Stimulated activated CD8-positive, alpha-beta memory T cell treated with anti-CD3 and anti-CD28 coated beads, Interleukin-12 subunit alpha, Interleukin-12 subunit beta, amount 100 ng/mL, for 4 hours (primary cell): ENCODE results near the gene STUB1.

ENCODE experiments used
- DNase-seq: peaks from one replicate; pipeline ENCODE4 v3.0.0-alpha.2; 2020; ENCODE audit warnings: low read depth

STUB1 gene

DNA sequence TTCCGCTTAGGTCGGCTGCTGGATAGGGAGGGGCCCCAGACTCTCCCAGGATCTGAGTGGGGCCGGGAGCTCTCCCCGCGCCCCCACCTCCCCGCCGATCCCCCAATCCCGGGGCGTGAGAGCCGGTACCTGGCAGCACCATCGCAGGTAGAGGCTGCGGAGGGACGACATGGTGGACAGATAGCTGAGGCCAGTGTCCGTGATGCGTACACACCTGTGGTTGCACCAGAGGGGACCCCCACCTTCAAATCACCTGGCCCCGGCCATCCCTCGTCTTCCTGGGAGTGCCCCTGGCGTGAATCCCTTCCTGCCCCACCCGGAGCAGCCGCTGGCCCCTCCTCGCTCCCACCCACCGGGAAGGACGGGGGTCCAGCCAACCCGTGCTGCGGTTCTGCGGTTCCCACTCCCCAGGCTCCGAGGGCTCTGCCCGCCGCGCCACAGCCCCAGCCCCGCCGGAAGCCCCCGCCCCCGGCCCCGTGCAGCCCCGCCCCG lies 14.7 kb downstream of the STUB1 start:
- no peak for DNase-seq

DNA sequence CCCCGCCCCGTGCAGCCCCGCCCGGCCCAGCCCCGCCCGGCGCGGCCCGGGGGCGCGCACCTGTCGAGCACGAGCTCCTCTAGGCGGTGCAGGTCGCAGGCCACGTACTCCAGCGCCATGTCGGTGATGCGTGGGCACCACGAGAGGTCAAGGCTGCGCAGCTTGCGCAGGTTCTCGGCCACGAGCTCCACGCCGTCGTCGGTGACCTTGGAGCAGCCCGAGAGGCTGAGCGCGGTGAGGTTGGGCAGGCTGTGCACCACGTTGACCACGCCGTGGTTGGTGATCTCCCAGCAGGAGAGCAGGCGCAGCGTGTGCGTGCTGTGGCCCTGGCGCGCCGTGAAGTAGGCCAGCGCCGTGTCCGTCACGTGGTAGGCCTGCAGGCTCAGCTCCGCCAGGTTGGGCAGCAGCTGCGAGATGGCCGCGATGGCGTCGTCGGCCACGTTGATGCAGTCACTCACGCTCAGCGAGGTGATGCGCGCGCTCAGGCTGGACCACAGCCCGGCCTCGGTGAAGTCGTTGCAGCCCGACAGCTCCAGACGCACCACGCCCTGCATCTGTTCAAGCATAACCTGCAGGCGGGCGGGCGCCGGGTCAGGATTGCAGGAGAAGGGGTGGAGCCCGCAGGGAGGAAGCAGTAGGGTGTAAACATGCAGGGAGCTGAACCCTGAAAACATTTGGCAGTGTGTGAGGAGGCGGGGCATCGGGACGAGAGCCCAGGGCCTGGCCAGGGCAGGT lies 15.3 kb downstream of the STUB1 start:
- peak; percentile 51 for DNase-seq

DNA sequence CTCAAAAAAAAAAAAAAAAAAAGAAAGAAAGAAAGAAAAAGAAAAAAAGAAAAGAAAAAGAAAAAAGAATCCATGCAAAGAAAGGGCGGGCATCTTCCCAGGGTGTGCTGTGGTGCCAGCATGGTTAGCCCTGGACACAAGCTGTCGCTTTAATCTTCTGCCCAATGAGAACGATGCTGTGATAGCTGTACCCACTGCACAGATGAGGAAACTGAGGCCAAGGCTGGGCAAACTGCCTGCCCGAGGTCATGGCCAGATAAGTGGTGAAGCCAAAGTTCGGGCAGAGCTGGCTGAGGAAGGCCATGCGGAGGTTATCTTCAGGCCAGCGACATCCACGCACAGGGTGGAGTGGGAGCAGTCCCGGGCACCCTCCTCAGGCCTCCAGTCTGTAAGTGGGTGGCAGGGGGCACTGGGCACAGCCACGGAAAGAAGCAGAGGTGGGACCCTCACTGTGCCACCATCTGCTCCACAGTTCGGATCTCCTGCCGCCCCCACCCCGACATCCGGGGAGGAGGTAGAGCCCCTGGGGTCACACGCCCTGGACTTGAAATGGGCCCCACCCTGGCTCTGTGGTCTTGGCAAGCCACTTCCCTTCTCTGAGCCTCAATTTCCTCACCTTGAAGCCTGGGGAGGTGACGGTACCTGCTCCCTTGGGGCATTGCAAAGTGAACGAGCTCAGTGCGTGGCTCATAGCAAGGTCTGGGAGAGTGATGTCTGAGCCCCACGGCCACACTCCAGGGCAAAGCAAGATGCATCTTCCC lies 18.9 kb downstream of the STUB1 start:
- DNase-seq: no peak

DNA sequence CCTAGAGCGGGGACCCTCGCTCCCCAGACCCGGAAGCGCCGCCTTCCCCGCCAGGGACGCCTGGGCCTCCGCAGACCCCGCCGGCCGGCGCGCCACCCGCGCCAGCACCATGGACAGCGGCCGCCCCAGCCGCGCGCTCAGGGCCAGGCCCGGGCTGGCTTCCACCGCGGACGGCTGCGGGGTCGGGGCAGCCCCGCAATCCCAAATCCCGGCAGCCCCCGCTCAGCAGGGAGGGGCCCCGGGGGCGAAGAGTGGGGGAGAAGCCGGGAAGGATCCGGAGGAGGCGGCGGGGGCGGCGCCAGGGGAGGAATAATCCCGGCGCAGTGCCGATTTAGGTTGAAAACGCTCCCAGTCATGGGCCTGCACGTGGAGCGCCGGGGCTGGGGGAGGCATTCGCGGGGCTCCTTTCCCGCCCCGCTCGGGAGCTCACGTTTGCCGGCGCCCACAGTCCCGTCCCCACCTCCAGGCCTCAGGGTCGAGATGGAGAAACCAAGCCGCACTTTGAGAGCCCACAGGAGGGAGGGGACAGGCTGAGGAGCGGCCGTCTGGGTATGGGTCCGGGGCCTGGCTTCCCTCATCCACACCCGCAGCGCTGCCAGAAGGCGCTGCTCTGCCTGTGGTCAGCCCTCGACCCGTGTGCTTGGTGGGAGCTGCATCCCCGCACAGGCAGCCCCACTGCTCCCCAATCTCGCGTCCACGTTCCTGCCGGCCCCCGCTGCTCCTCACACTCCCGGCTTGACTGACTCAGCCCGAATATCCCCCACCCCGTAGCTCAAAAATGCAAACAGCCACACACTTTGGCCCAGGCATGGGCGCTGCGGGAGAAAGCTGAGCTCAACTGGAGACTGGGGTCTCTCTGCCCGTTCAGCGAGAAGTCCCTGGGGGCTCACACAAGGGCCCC lies 20.7 kb downstream of the STUB1 start:
- DNase-seq: no peak

DNA sequence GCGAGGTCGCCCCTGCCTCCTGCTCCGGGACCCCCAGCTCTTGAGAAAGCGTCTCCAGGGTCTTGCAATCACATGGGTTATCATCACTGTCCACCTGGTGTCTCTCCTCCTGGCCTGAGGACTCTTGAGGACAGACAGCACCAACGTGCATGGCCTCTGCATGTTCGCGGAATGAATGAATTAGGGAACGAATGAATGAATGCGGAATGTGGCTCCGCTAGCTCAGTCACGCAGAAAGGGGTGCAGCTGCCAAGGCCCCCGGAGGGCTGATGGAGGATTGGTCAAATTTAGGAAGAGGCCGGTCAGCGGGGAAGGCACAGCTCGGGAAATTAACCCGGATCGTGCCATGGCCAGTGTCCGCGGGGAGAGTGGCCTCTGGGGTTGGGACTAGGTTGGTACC lies 22.1 kb downstream of the STUB1 start:
- DNase-seq: no peak

DNA sequence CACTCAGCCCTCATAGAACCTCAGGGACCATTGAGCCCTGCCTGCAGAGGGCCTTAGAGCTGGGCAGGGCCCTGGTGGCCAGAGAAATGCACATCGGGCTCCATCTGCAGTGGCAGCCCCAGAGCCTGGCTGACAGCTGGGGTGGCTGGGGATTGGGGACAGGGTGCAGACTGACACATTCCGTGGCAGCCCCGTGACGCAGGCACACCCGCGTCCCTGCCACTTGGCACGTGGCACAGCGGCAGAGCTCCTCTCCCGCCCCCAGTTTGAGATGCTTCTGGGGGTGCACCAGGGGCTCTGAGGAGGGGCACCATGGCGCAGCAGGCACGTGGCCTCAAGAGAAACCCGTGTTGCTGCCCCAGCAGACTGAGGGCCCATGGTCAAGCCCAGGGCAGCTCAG lies 23.2 kb downstream of the STUB1 start:
- no peak for DNase-seq

DNA sequence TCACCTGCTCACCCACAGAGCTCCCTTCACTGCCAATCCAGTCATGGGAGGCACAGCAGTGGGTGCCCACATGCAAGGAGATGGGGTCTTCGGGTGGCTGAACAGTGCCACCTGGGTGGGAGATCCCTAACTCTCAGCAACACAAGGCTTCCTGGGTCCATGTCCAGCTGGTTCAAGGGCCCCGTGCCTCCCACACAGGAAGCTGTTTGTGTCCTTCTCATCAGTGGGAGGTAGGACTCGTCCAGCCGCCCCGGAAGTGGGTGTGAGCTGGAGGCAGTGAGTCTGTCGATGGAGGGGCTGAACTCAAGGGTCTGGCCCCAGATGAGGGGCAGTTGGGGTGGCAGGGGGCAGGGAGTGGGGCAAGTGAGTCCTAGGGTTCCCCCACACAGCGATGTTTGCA lies 23.8 kb downstream of the STUB1 start:
- no peak for DNase-seq

DNA sequence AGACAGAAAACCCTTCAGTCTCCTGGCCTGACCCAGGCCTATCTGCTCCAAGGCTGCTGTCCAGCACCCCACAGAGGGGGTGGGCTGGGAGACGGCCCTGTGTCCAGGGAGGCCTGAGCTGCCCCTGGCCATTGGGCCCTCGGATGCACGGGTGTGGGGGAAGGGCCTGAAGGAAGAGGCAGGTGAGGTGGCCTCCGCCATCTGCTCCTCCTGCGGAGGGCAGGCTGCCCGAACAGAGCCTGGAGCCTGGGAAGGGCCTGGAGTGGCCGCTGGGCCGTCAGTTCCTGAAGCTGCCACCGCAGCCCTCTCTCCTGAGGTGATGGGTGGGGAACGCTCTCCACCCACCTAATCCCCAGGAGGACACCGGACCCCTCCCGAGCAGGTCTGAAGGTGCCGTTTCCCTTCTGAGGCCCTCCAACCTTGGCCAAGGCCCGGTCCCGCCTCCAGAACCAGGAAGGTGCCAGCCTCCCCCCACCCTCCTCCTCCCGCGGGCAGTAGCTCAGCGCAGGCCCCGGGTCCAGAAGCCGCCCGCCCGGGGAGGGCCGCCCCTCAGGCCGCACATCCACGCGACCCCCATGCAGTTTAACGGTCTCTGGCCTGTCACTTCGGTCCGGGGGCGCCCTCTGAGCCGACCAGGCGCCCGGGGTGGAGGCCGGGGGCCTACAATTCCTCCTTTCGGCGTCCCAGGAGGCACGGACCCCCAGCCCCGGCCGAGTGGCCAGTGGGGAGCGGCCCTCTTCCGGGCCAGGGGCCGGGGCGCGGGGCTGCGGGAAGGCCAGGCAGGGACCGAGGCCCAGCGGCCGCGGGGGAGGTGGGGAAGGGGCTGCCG lies 24.6 kb downstream of the STUB1 start:
- no peak for DNase-seq

DNA sequence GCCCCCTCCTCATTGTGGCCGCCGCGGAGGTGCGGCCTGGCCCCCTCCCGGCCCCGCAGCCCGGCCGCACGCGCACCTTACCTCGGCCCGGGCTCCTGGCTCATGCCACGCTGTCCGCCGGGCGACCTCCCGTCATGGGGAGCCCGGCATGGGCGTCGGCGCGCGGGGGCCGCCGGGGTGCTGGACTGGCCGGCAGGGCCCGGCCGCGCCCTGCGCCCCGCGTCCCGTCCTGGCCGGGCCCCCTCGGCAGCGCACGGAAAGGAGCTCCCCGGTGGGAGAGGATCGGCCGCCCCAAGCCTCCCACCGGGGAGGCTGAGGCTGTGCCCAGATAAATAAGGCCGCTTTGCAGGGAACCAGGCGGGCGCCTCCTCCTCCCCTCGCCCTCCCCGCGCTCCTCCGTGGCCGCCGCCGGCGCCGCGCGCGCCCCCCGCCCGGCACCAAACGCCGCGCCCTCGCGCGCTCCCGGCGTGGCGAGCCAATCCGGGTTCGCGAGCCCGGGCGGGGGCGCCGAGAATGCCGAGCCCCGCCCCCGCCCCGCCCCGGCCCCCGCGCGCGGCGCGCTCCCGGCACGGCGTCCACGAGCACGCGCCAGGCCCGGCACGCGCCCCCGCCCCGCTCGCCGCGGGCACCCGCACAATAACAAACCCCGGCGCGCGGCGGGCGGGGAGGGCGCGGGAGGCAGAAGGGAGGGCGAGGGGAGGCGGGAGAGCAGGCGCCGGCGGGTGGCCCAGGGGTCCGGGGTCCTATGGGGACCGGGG lies 25.4 kb downstream of the STUB1 start, which contains the start of gene FBXL16:
Gene FBXL16, minus strand, starts transcription at position 371 of the 758 bp plus-strand sequence. CDS start 8,396 bp downstream, outside the sequence.
- DNase-seq: no peak

DNA sequence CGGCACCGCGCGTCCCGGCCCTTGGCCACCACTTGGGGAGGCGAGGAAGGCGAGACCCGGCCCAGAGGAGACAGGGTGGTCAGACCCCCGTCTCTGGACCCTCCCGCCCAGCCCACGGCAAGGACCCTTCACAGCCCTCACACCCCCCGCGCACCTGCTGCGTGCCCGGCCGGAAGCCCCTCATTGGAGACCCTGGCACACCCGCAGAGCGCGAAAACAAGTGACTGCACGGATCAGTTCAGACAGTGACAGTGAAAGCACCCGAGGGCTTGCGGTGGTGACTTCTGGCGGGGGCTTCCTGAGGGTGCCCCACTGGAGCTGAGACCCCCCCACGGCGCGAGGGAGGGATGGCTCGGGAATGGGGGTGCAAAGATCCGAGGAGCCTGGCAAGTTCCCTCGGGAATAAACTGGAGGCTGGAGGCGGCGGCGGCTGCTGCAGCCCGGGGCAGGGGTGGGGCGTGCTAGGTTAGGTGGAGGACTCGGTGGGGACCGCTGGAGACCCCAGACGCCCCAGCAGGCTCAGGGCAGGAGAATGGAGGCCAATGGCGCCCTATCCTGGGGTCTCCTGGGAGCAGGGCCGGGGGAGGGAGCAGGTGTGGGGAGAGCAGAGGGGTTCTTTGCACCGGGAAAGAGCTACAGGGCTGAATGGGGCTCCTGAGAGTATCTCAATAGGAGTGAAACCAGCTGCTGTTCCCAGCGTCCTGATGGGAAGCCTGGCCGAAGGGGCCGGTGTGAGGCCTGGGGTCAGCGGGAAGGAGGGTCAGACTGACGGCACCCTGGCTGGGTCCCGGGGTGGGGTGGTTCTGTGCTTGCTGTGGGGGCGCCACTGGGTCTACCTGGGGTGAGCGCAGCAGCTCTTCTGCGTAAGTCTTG lies 26.2 kb downstream of the STUB1 start:
- no peak for DNase-seq

DNA sequence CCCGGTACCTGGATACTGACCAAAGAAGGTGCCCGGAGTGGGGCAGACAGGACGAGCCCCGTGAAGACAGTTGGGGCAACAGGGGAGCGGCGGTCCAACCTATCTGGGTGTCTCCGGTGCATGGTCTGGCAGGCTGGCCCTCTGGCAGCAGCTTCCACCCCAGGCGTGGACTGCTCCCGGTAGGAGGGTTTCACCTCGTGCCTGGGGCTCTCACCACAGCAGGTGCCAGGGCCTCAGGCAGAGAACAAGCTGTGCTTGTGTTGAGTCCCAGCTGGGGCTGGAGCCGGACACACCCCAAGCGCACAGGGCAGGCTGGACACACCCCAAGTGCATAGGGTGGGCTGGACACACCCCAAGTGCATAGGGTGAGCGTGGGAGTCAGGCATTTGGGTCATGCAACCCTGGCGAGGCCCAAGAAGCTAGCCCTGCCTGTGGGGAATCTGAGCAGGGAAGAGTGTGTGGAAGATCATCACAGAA lies 26.9 kb downstream of the STUB1 start:
- DNase-seq: no peak

DNA sequence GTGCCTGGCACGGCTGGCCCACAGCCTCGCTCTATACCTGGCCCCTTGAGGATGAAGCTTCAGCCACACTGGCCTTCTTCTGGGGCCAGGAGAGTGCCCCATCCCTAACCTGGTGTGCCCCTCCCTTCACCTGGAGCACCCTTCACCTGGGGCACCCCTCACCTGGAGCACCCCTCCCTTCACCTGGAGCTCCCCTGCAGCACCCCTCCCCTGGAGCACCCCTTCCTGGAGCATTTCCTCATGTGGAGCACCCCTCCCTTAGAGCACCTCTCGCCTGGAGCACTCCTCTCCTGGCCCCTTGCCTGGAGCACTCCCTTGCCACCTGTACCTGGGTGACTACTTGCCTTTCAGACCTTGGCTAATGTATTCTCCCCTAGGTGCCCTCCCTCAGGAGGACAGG lies 27.8 kb downstream of the STUB1 start:
- DNase-seq: no peak

DNA sequence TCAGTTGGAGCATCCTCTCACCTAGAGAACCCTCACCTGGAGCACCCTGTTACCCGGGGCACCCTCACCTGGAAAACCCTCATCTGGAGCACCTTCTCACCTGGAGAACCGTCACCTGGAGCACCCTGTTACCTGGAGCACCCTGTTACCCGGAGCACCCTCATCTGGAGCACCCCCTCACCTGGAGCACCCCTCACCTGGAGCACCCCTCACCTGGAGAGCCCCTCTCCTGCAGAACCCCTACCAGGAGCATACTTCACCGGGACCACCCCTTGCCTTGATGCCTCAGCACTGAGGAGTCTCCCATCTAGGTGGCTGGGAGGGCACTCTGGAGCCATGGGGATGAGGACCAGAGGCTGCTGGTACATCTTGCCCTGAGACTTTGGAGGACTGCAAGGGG lies 28.7 kb downstream of the STUB1 start:
- DNase-seq: no peak

DNA sequence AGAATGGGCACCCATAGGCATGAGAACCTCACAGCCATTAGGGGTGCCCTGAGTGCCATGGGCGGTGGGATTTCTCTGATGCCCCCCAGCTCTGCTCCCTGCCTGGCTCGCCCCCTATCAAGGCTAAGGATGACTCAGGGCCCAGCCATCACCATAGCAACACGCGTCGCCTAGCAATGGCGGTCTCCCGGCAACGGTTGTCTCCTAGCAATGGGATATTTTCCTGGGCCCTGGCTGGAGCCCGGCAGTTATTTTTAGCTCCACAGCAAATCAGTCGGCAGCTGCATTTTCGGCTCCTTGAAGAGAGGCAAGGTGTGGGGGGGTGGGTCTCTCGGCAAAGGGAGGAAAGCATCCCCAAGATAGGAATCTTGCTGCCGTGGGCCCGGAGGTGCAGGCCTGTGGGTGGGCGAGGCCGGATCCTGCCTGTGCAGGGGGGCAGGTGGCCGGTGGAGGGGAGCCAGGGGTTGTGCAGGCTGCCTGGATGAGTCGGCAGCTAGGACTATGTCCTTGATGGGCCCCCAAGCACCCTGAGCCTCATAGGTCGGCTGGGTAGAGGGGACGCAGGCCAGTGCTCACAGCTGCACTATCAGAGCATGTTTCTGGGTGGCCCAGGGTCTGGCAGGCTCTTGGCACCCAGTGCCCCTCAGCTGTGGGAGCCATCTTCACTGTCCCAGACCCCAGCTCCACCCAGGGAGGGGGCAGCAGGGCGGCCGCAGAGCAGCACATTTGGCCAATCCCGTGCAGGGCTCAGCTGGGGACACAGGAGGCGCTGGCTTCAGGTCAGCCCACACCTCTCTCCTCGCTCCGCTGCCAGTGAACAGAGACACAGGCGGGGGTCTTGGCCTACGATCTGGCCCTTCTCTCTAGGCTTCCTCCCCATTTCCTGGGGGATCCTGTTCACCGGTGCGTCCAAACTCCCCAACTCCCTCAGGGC lies 29.6 kb downstream of the STUB1 start:
- DNase-seq: no peak

DNA sequence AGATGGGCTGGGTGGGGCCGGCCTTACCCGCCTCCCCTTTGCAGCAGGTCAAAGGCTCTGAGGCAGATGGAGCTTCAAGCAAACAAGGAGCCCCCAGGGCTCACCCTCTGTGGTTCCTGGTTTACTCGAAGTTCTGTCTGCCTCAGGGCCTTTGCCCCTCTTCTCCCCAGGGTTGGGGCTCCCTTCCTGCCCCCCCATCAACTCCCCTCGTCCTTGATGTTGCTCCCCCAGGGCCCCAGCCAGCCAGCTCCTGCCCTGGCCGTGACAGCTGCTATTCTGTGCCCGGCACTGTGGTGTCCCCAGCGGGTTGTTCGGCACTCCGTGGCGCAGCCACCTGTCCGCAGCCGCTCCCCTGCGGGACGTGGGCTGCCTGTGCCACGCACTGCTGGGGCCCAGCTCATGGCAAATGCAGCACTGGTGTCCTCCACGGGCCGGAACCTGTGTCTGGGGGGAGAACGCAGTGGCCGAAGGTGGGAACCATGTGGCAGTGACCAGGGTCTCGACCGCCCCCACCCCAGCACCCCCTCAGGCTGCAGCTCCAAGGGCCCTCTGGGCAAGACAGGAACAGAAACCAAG lies 30.4 kb downstream of the STUB1 start:
- DNase-seq: no peak

DNA sequence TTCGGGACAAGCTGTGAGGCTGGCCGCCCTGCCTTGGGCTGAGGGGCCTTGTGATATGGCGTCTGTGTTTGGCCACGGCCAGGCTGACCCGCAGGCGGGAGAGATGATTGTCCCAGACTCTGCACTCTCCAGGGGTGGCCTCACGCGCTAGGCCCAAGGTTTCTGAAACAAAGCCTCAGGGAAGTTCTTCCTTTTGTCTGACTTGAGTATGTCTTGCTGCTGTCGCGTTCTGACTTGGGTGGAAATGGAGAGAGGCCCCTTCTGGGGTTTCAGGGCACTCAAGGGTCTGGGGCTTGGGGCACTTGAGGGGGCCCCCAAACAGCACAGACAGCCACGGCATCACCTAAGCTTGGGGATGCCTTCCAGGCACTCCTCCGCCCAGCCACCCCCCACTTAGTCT lies 30.9 kb downstream of the STUB1 start:
- DNase-seq: no peak

DNA sequence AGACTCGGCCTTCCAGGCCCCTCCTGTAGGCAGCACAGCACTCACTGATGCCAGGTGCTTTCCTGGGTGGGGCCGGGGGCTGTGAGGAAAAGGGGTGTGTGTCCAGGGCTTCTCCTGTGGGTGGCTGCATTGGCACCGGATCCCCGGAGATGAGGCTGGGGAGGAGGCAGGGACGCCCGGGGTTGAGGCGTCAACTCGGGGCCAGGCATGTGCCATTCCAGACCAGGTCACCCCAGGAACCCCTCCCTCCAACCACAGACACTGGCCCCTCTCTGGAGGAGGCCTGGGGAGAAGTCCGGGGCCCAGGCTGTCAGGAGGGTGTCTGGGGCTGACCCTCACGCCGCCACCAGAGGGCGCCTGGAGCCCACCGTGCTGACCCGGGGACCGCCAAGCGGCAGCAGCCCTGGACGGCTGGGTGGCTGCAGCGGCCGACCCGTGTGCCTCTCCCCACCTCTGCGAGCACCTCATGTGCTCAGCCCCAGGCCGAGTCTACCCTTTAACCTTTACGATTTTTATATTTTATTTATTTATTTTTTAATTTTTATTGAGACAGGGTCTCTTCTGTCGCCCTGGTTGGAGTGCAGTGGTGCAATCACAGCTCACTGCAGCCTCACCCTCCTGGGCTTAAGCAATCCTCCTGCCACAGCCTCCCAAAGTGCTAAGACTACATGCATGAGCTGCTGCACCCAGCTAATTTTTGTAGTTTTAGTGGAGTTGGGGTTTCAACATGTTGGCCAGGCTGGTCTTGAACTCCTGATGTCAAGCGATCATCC lies 31.5 kb downstream of the STUB1 start:
- DNase-seq: peak; percentile 69
